ENCODE measurements around the gene TIAM1. TPM values are rescaled to one million over a fixed set of nuclear protein-coding genes. Genes with fewer than 3 reads are reported as not detected.

The TIAM1 gene
- total and polyA plus RNA-seq, 2 of the 8 experiments (the other 6 are each of a cell fraction or from before 2014, with no cell fraction given), result 10.1 to 30.7 TPM

- Histone ChIP-seq H3K23ac (ENCODE audit: insufficient read length) (no peak overlapping the region), H2BK15ac (ENCODE audit: low read length) (no peak overlapping the region), H2BK120ac (replicated peaks; ENCODE audit: low read depth, low read length) (no peak overlapping the region), H3K23me2 (ENCODE audit: low read depth, low read length) (no peaks in the 10 kb centered on the region), H2BK5ac (ENCODE audit: low read depth, low read length) (no peak overlapping the region), H2AK5ac (ENCODE audit: low read depth, low read length) (no peak overlapping the region), H4K20me1 (replicated peaks in 1 of 2; ENCODE audit: control insufficient read depth in 1 of 2, insufficient read depth in 2 of 2, low read length in 2 of 2) (no peaks in the 10 kb centered on the region), H4K8ac (ENCODE audit: extremely low read depth, insufficient read depth, low read length) (no peak overlapping the region), H3K27me3 (replicated peaks in 1 of 4; ENCODE audit: control insufficient read depth in 3 of 4, extremely low read depth in 1 of 4, insufficient read depth in 3 of 4, low read length in 3 of 4) (no peaks in the 10 kb centered on the region), H3K79me1 (ENCODE audit: low read depth, low read length) (peaks cover 2% of the 10 kb centered on the region; the same call in 1 of the 2 replicates), H3K79me2 (ENCODE audit: control insufficient read depth in 1 of 2, insufficient read depth in 2 of 2, low read length in 2 of 2) (no peaks in the 10 kb centered on the region), H2BK12ac (ENCODE audit: low read depth, low read length) (no peak overlapping the region), H3K56ac (replicated peaks; ENCODE audit: insufficient read length, low read depth, low read length) (no peak overlapping the region), H3K9ac (replicated peaks in 1 of 4; ENCODE audit: extremely low read depth in 1 of 4, low read depth in 3 of 4, low read length in 3 of 4) (no peak overlapping the region), H2BK20ac (ENCODE audit: low read length) (no peak overlapping the region), H3K18ac (ENCODE audit: extremely low read depth, low read length) (no peak overlapping the region), H3K9me3 (ENCODE audit: insufficient read depth in 2 of 2, low read depth in 1 of 2, low read length in 1 of 2) (no peaks in the 10 kb centered on the region), H3K4me3 (ENCODE audit: extremely low read depth in 1 of 4, insufficient read depth in 2 of 4, low read depth in 3 of 4, low read length in 4 of 4) (no peak overlapping the region), H3K4me1 (replicated peaks in 1 of 4; ENCODE audit: control insufficient read depth in 3 of 4, insufficient read depth in 4 of 4, low read length in 3 of 4) (peaks cover 0 to 5% (median 3%) of the 10 kb centered on the region in 4 experiments; a peak in 4 of 7 replicates), H3K4me2 (ENCODE audit: insufficient read depth in 1 of 2, low read depth in 2 of 2, low read length in 2 of 2) (no peak overlapping the region), H2AFZ (ENCODE audit: low read length) (no peak overlapping the region), H3K14ac (ENCODE audit: insufficient read length) (no peak overlapping the region), H3K36me3 (ENCODE audit: control insufficient read depth in 2 of 4, insufficient read depth in 4 of 4, low read length in 3 of 4) (no peaks in the 10 kb centered on the region), H3K4ac (replicated peaks; ENCODE audit: insufficient read length, low read depth, low read length) (no peak overlapping the region), H4K5ac (ENCODE audit: insufficient read length, low read depth, low read length) (no peak overlapping the region), H3K27ac (ENCODE audit: low read depth, low read length) (no peak overlapping the region), H4K91ac (replicated peaks; ENCODE audit: insufficient read length, low read length) (no peak overlapping the region)
- ChIA-PET POLR2A (ENCODE audit: partially characterized antibody) (no interaction called here), CTCF (ENCODE audit: partially characterized antibody) (no interaction called here)
- no peak for FAIRE-seq
- DNase-seq (ENCODE audit: low read depth in 1 of 2, low spot score in 2 of 2), result no peak
- TF ChIP-seq EP300 (IDR thresholded peaks at IDR 0.05; ENCODE audit: borderline replicate concordance in 1 of 2, low read depth in 2 of 2, low read length in 2 of 2) (no peak), CEBPB (IDR thresholded peaks at IDR 0.05; ENCODE audit: low read depth, low read length) (no peak), SRF (IDR thresholded peaks at IDR 0.05; ENCODE audit: low read depth, low read length) (no peak), BRCA1 (IDR thresholded peaks at IDR 0.05; ENCODE audit: low read depth, low read length) (no peak), CTCF (IDR thresholded peaks at IDR 0.05; ENCODE audit: control extremely low read depth in 1 of 3, insufficient read depth in 1 of 3, low read depth in 1 of 3, low read length in 3 of 3) (no peak), POLR2AphosphoS5 (IDR thresholded peaks at IDR 0.05; ENCODE audit: low read depth, low read length) (no peak), HDAC6 (IDR thresholded peaks at IDR 0.05; ENCODE audit: low read depth, low read length) (no peak), POU5F1 (IDR thresholded peaks at IDR 0.05; ENCODE audit: low read depth, low read length) (no peak), CBX8 (IDR thresholded peaks at IDR 0.05; ENCODE audit: borderline replicate concordance, low read depth, low read length) (no peak), SP2 (IDR thresholded peaks at IDR 0.05; ENCODE audit: low read length) (no peak), SIRT6 (IDR thresholded peaks at IDR 0.05; ENCODE audit: low read length) (no peak), ASH2L (IDR thresholded peaks at IDR 0.05; ENCODE audit: low read length) (no peak), CHD1 (IDR thresholded peaks at IDR 0.05; ENCODE audit: low read depth, low read length) (no peak)
- 90% methylated on average over 11 of the region's 11 CpGs; no CpG with 5 or more reads in 1 of the 2 experiments for WGBS, 2 experiments (ENCODE audit: extremely low coverage in 1 of 2, insufficient coverage in 1 of 2, insufficient read length in 1 of 2, insufficient replicate concordance in 2 of 2, low coverage in 1 of 2, low lambda C conversion rate in 2 of 2, missing lambda C conversion rate in 1 of 2)
These were observed 48.4 kb downstream of the TIAM1 start for GRCh38 chr21:31295676-31296075.
